GM23248 (cell line): ENCODE measurements around the gene TRMT44.

ENCODE experiments used
- EZH2 ChIP-seq: fragments of 200-600 bp; sonication (generic); IDR thresholded peaks from 2 replicates; pipeline ENCODE4 v1.6.1; 2018; ENCODE audit warnings: antibody characterized with exemption, mild to moderate bottlenecking; ENCODE audit not compliant: insufficient read depth, poor library complexity, severe bottlenecking
- EZH2phosphoT487 ChIP-seq: fragments of 200-600 bp; sonication (generic); IDR thresholded peaks from 2 replicates; pipeline ENCODE4 v1.6.1; 2018; ENCODE audit warnings: antibody characterized with exemption, moderate library complexity, mild to moderate bottlenecking, low read depth; ENCODE audit not compliant: insufficient read depth

DNA sequence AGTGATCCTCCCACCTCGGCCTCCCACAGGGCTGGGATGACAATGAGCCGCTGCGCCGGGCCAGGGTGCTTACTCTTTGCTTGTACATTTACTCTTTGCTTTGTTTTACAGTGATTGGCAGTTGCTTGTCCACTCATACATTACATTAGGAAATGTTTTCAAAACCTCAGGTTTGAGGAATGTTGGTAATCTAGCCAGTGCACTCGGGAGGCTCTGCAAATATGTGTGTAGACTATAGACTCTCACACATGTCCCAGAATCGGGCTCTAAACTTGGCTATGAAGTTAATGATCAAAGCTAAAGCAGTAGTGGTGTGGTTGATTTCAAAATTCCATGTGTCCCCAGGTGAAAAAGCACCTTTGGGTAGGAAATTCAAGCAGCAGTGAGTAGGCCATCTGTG is 20.5 kb downstream of the TRMT44 start:
- TF ChIP-seq EZH2 (no peak), EZH2phosphoT487 (no peak)
